Measurements from ENCODE around the gene SPATA33.
"Not testable (repeated sequence)": the region's sequence is repeated elsewhere in the genome, so short reads cannot be mapped to it uniquely, and the experiment has no call there.

The SPATA33 gene

GRCh38 chr16:89667000-89667399 is 9.4 kb downstream of the SPATA33 start:
- not testable (repeated sequence) for DNase-seq

GRCh38 chr16:89667633-89668032 is 10.0 kb downstream of the SPATA33 start:
- DNase-seq: no peak

- DNase-seq: no peak
These were observed 11.1 kb downstream of the SPATA33 start for GRCh38 chr16:89668790-89669158.

DNA sequence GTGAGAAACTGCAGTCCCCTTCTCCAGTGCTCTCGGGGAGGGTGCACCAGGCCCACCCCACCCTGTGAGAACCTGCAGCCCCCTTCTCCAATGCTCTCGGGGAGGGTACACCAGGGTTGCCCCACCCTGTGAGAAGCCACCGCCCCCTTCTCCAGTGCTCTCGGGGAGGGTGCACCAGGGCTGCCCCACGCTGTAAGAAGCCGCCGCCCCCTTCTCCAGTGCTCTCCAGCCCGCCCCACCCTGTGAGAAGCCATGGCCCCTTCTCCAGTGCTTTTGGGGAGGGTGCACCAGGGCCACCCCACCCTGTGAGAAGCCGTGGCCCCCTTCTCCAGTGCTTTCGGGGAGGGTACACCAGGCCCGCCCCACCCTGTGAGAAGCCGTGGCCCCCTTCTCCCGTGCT is 12.1 kb downstream of the SPATA33 start:
- no peak for DNase-seq

GRCh38 chr16:89670496-89671431 is 13.1 kb downstream of the SPATA33 start:
- no peak for DNase-seq

DNA sequence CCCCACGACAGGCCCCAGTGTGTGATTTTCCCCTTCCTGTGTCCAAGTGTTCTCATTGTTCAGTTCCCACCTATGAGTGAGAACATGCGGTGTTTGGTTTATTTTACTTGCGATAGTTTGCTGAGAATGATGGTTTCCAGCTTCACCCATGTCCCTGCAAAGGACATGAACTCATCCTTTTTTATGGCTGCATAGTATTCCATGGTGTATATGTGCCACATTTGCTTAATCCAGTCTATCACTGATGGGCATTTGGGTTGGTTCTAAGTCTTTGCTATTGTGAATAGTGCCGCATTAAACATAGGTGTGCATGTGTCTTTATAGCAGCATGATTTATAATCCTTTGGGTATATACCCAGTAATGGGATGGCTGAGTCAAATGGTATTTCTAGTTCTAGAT is 13.9 kb downstream of the SPATA33 start:
- DNase-seq: not testable (repeated sequence)

DNA sequence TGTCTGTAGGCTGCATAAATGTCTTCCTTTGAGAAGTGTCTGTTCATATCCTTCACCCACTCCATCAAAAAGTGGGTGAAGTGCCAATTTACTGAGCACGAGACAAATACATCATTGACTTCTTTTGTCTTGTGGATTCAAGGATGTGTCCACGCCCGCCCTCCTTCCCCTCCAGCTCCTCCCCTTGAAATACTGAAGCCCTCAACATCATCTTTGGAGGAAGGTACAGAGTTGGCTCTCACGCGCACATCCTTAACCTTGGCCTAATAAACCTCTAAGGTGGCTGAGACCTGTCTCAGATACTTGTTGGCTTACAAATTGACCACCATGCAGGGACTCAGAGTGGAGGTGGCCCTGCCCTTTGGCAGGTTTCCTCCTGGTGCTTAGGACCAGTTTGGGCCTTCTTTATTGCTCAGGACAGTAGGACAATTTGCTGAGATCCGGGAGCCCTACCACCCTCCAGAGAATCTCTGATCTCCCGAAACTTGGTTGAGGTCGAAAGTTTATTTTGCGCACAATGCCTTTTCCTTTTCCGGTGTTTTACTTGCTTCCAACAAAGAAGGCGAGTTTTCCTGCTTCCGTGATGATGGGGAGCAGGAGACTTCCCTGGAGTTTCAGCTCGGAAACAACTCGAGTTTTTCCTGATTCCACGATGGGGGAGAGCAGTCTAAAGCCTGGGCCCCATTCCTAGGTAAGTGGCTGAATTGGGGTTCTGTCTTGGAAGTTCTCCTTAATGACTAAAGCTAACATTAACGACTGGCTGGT is 14.7 kb downstream of the SPATA33 start:
- DNase-seq: no peak

DNA sequence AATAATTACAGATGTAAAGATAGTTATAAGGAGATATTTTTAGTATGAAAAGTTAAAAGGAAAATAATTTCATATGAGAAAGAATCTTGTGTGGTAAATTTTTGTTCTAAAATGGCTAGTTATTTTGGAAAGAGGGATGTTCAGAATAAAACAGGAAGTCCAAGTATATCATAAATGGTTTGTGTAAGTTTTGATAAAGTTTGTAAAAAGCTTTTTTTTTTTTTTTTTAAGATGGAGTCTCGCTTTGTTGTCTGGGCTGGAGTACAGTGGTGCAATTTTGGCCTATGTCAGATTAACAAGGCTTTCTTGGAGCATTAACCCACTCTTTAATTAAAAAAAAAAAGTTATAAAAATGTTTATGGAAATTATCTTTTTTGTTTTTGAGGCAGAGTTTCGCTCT is 20.6 kb downstream of the SPATA33 start:
- no peak for DNase-seq

GRCh38 chr16:89685916-89686315 is 28.3 kb downstream of the SPATA33 start:
- no peak for DNase-seq

DNA sequence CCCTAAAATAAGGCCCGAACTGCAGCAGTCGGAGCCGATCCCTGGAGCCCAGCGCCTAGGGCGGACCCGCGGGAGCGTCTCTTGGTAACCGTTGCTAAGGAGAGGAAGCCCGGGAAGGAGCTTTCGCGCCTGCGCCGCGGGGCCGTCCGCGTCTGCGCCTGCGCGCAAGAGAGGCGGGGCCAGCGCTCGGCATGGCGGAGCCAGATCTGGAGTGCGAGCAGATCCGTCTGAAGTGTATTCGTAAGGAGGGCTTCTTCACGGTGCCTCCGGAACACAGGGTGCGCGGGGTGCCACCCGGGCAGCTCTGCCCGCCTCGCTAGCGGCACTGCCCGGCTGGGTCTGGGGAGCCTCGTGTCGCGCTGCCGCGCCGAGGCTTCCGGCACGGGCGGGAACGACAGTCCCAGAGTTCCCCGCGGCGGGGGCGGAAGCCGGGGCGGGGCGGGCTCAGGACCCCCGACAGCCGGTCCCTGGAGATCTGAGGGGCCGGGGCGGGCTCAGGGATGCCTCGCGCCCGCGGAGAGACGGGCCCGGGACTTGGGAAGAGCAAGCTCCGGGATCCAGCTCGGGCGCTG is 29.0 kb downstream of the SPATA33 start, which contains the start of gene CDK10:
TSS of gene CDK10 (plus strand) at position 170 of the 572 bp plus-strand sequence. CDS start at position 192, 22 bp downstream.
- peak; percentile 99 for DNase-seq

DNA sequence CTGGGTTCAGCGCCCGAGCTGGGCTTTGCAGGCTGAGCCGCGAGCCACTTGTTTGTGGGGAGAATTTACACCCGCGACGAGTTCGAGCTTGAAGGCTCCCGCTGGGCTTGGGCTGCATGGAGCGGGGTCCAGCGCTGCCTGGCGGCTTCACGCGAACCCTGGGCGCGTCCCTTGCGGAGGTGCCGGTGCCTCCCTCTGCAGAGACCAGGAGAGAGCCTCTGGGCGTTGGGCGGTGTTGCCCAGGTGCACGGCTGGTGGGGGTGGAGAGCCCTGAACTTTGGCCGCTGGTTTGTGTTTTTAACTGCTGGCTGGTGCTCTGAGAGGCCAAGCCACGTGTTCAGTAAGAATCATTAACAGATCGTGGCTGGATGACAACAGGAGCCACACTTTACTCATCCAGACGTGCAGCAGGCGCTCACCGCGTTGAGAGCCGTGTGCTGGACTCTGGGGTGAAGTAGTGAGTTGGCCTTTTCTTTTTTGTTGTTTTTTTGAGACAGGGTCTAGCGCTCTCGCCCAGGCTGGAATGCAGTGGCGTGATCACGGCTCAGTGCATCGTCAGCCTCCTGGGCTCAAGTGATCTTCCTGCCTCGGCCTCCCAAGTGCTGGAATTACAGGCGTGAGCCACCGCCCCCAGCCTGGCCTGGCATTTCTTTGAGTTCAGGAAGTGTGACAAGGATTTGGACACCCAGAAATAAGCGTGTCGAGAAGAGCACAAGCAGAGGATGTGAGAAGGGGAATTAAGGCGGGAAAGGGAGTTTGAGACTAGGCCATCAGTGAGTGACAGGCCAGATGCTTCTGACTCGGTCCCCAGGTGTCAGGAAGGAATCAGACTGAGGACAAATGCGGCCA is 29.7 kb downstream of the SPATA33 start:
- DNase-seq: no peak

DNA sequence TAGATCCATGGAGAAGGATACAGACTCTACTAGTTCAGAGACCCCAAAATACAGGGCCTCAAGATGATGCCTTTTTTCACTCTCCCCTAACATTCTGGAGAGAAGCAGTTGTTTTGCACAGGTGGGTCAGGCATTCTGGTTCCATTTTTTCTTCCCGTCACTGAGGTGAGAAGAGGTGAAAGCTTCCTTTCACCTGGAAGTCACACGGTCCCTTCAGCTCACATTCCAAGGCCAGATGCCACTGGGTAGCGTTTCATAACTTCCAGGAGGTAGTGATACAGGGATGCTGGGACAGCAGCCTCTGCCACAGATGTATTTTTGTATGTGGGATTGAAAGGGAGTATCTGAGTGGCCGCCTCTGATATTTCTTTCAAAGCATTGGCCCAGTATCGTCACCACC is 30.8 kb downstream of the SPATA33 start:
- DNase-seq: no peak

- no peak for DNase-seq
These were observed 31.5 kb downstream of the SPATA33 start for GRCh38 chr16:89689142-89689541.

DNA sequence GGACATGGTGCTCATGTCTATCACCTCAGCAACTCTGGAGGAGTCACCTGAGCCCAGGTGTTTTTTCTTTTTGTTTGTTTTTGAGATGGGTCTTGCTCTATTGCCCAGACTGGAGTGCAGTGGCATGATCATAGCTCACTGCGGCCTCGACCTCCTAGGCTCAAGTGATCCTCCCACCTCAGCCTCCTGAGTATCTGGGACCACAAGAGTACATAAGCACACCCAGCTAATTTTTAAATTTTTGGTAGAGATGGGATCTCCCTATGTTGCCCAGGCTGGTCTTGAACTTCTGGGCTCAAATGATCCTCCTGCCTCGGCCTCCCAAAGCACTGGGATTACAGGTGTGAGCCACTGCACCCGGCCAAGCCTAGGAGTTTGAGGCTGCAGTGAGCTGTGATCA is 32.0 kb downstream of the SPATA33 start:
- DNase-seq: not testable (repeated sequence)

- DNase-seq: no peak
These were observed 32.8 kb downstream of the SPATA33 start for GRCh38 chr16:89690392-89690901.

GRCh38 chr16:89691231-89691985 is 33.8 kb downstream of the SPATA33 start:
- no peak for DNase-seq

GRCh38 chr16:89691986-89692569 is 34.4 kb downstream of the SPATA33 start:
- DNase-seq: no peak

GRCh38 chr16:89693289-89693731 is 35.7 kb downstream of the SPATA33 start:
- DNase-seq: no peak

- DNase-seq: no peak
These were observed 36.5 kb downstream of the SPATA33 start for GRCh38 chr16:89693931-89694783.

GRCh38 chr16:89694784-89695085 is 37.1 kb downstream of the SPATA33 start:
- DNase-seq: not testable (repeated sequence)

All from activated CD8-positive, alpha-beta memory T cell treated with anti-CD3 and anti-CD28 coated beads for 24 hours (primary cell).